K562 treated with DMSO at 1 percent for 24 hours (cell line): Measurements from ENCODE around the gene OR51V1. TPM values are rescaled to one million over a fixed set of nuclear protein-coding genes. Genes with fewer than 3 reads are reported as not detected.

ENCODE experiments used
- total RNA-seq: library from RNA; unstranded; fragments of 300-600 nt; gene quantifications from 2 replicates; pipeline ENCODE4 v1.2.3, GENCODE V29; 2022; ENCODE audit warnings: low read depth; ENCODE audit not compliant: insufficient read depth

The OR51V1 gene
- total RNA-seq = not detected in 2 replicates

GRCh38 chr11:5200582-5200981, at the start of gene OR51V1:
TSS of gene OR51V1 (minus strand) at chr11:5200682. CDS start at chr11:5200682, 0 bp downstream.

GRCh38 chr11:5249807-5250396, 49.4 kb upstream of the OR51V1 start, which contains the start of gene HBG1:
TSS of gene HBG1 (minus strand) at chr11:5249857. CDS start at chr11:5249804, 53 bp downstream.

GRCh38 chr11:5234381-5234834, 33.9 kb upstream of the OR51V1 start, which contains the start of gene HBD:
TSS of gene HBD (minus strand) at chr11:5234483. CDS start at chr11:5234433, 50 bp downstream.

GRCh38 chr11:5226732-5227310, 26.3 kb upstream of the OR51V1 start, which contains the start of gene HBB:
TSS of gene HBB (minus strand) at chr11:5227071. CDS start at chr11:5227021, 50 bp downstream.

GRCh38 chr11:5154657-5155056, 45.8 kb downstream of the OR51V1 start, which contains the start of gene OR52A1:
TSS of gene OR52A1 (minus strand) at chr11:5154757. CDS start at chr11:5152369, 2,388 bp downstream.

Other genes with a start within 250 kb of the OR51V1 start
- not detected in 2 replicates for gene OR51A2, start 245.0 kb downstream of the OR51V1 start, total RNA-seq
- gene OR51L1, start 205.8 kb downstream of the OR51V1 start, total RNA-seq = not detected in 2 replicates
- gene OR52J3, start 154.2 kb downstream of the OR51V1 start, total RNA-seq = not detected in 2 replicates
- not detected in 2 replicates for gene OR52E2, start 141.1 kb downstream of the OR51V1 start, total RNA-seq
- gene OR52E1, start 131.1 kb downstream of the OR51V1 start, total RNA-seq = not detected in 2 replicates
- not detected in 2 replicates for gene OR52A5, start 62.3 kb downstream of the OR51V1 start, total RNA-seq
- gene OR52A1, start 45.9 kb downstream of the OR51V1 start, total RNA-seq = not detected in 2 replicates
- not detected in 2 replicates for gene HBB, start 26.4 kb upstream of the OR51V1 start, total RNA-seq
- 10.4 and 12.5 TPM in 2 replicates for gene HBD, start 33.8 kb upstream of the OR51V1 start, total RNA-seq
- gene HBG1, start 49.2 kb upstream of the OR51V1 start, total RNA-seq = 397 and 400 TPM in 2 replicates
- 1,595 and 1,633 TPM in 2 replicates for gene HBG2, start 54.1 kb upstream of the OR51V1 start, total RNA-seq
- gene HBE1, start 69.3 kb upstream of the OR51V1 start, total RNA-seq = 959 and 977 TPM in 2 replicates
- 35.4 and 49.8 TPM in 2 replicates for gene OR51B4, start 101.3 kb upstream of the OR51V1 start, total RNA-seq
- gene OR51B2, start 123.6 kb upstream of the OR51V1 start, total RNA-seq = 3.0 and 3.1 TPM in 2 replicates
- gene OR51B5, start 142.8 kb upstream of the OR51V1 start, total RNA-seq = 36.2 and 41.7 TPM in 2 replicates
- not detected in 2 replicates for gene OR51B6, start 150.8 kb upstream of the OR51V1 start, total RNA-seq
- gene OR51M1, start 183.1 kb upstream of the OR51V1 start, total RNA-seq = not detected in 2 replicates
- not detected in 2 replicates for gene OR51Q1, start 221.4 kb upstream of the OR51V1 start, total RNA-seq
- not detected in 2 replicates for gene OR51I1, start 240.8 kb upstream of the OR51V1 start, total RNA-seq
- not detected in 2 replicates for gene OR51I2, start 248.6 kb upstream of the OR51V1 start, total RNA-seq